GM18517 (cell line): ENCODE data around the gene PTPRM.

Experiments
- ATAC-seq: cut with Tn5 transposase; IDR thresholded peaks from one replicate; pipeline ENCODE4 v1.9.1; 2021; ENCODE audit warnings: mild to moderate bottlenecking, moderate library complexity; ENCODE audit not compliant: unreplicated experiment

The PTPRM gene

GRCh38 chr18:7749510-7749981, 182.4 kb downstream of the PTPRM start:
- ATAC-seq, result no peak

DNA sequence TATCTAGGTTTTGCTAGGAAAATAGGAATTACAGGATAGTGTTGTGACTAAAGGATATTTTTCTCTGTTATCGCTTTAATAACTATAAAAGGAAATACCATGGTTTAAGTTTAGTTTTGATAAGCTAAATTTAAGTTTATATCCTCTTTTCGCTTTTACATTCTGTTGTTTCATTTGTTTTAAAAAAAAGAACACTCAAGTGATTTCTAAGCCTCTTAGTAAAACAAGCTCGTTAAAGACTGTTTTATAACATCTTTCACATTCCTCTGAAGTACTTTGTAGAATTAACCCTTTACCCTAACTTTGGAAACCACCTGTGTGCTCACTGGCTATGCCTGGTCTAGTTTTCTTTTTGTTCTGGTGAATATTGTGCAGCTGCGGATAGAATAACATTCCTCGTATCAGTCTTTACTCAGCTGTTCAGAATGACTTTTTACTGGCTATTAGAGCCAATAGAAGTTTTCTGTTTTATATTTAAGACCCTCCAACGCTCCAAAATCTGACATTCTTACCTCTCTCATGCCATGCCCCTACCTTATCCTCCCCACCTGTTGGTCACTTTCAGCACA, 183.1 kb downstream of the PTPRM start:
- ATAC-seq, result no peak

DNA sequence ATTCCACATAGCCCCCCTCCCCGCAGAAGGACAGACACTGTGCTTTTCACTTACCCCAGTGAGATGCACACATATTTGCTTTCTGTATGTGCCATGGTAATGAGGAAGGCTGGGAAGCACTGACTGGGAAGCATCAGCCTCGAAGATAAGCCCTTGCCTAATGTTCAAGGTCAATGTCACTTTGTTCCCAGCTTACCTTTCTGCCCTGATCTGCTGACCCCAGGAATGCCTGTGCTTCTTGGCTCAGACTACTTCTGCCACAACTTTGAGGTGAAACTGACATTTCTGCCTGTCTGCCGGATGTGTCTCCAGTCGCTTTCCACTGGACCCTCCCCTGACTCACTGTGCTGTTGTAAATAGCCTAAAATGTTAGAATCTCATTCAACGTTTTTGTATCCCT, 183.8 kb downstream of the PTPRM start:
- ATAC-seq, result no peak

DNA sequence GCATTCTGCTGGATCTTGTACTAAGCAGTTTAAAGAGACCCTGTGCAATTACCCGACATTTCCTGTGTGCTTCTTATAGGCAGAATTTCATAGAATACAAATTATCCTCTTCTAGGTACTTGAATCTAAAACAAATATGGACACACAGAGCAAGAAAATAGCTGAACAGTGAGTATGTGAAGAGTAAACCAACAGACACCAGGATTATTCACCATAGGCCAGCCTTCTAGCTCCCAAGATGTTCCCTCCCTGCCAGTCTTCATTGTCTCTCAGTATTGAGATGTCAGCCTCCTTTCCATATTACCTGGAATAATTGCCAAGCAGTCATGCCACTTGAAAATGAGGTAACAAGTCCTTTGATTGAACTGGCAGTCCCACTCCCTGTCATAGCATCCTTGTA, 187.1 kb downstream of the PTPRM start:
- ATAC-seq, result no peak

- ATAC-seq, result no peak
Observed at GRCh38 chr18:7754725-7755181, 187.6 kb downstream of the PTPRM start.

- no peak for ATAC-seq
Observed at GRCh38 chr18:7755753-7756475, 188.8 kb downstream of the PTPRM start.

GRCh38 chr18:7757175-7757574, 190.1 kb downstream of the PTPRM start:
- ATAC-seq, result no peak

GRCh38 chr18:7758764-7759163, 191.6 kb downstream of the PTPRM start:
- ATAC-seq, result no peak

GRCh38 chr18:7760967-7761948, 194.1 kb downstream of the PTPRM start:
- no peak for ATAC-seq

- no peak for ATAC-seq
Observed at GRCh38 chr18:7764405-7764804, 197.3 kb downstream of the PTPRM start.

- ATAC-seq, result no peak
Observed at GRCh38 chr18:7766346-7766745, 199.2 kb downstream of the PTPRM start.

GRCh38 chr18:7766817-7767216, 199.7 kb downstream of the PTPRM start:
- no peak for ATAC-seq

DNA sequence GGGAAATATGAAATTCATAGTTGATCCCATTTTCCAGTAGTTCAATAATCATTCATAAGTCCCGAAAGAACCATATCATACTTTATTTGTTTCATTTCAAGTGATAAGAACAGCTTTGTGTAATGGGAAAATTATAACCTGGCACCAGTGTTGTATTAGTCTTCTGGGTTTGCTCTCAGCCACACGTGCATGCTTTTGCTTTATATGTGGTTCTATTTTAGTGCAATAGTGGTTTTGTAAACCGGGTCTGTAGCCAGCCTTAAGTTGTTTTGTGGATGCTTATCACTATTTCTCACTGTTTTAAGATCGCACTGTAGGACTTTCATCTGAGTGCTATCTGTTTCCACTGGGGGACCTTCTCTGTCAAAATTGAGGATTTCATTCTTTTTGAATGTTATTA, 203.8 kb downstream of the PTPRM start:
- ATAC-seq, result no peak

DNA sequence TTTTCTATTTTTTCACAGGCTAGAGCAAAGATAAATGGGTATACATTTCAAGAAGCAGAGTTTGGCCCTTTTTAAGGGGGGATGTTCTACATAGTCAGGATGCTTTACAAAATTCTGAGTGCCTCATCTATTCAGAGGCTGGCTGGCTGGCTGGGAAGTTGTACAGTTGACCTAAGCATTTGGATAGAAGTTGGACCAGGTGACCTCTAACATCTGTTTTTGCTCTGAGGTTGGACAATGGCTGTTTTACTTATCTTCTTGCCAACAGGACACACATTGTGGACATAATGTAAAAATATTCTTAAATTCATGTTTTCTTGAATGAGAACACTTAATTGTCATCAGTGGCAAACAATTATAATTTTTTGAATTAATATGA, 205.4 kb downstream of the PTPRM start:
- no peak for ATAC-seq

- no peak for ATAC-seq
Observed at GRCh38 chr18:7772951-7773350, 205.8 kb downstream of the PTPRM start.

GRCh38 chr18:7775128-7775527, 208.0 kb downstream of the PTPRM start:
- no peak for ATAC-seq

DNA sequence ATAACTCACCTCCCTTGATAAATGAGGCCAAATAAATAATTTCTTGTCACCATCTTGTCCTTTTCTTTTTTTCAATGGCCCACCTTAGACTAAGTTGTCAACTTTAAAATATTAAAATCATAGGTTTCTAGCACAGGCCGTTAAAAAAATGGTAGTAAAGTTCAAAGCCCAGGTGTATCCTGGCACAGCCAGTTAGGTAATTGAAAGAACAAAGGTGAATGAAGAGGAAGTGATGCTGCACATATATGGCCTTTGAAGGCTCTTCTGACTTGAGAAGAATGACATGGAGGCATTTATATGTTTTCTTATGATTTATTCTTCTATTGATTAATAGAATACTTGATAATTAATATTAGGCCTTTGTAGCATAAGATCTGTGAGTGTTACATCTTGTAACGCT, 208.7 kb downstream of the PTPRM start:
- ATAC-seq, result no peak

- no peak for ATAC-seq
Observed at GRCh38 chr18:7778181-7778580, 211.1 kb downstream of the PTPRM start.

GRCh38 chr18:7779211-7779610, 212.1 kb downstream of the PTPRM start:
- no peak for ATAC-seq

DNA sequence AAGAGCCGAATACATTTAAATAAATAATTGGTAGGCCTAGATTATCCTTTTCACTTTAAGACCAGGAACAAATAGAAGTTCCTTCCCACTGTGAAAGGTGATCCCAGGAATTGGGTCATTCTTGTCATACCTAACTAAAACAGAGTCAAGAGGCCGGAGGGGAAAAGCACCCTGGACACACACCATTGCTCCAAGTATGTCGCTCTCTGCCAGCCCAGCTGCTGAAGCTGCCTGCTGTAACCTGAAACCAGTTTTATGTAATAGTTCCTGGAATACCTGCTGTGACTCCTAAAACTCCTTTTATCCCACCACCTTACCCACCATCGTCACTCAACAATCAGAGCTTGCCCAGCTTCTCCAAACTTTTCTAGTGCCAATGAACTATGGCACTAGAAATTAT, 217.1 kb downstream of the PTPRM start:
- ATAC-seq, result no peak

- ATAC-seq, result no peak
Observed at GRCh38 chr18:7786569-7786968, 219.5 kb downstream of the PTPRM start.

- ATAC-seq, result no peak
Observed at GRCh38 chr18:7787339-7787738, 220.2 kb downstream of the PTPRM start.
